Calu3 (cell line): Measurements from ENCODE around the gene ACSL4. TPM values are rescaled to one million over a fixed set of nuclear protein-coding genes. Genes with fewer than 3 reads are reported as not detected.
"Not testable (repeated sequence)": the region's sequence is repeated elsewhere in the genome, so short reads cannot be mapped to it uniquely, and the experiment has no call there.

Experiments used
- BruUV-seq: library from RNA; stranded (reverse); fragments of 400-500 nt; replicated peaks from 2 replicates; lab custom pipeline; 2021; lab: Mats Ljungman, UMichigan
- CTCF ChIA-PET: fragments of 300-600 bp; sonication (Branson Sonifier 250); formaldehyde crosslinking; loops from one replicate; lab custom pipeline; 2022; ENCODE audit warnings: antibody characterized with exemption; lab: Charles Lee
- DNase-seq: peaks from one replicate; pipeline ENCODE4 v3.0.0; 2022
- H3K27ac Mint-ChIP-seq: one replicate; pipeline ENCODE4 v1.8.0; 2022; ENCODE audit warnings: mixed read lengths; ENCODE audit not compliant: unreplicated experiment
- H3K27me3 Mint-ChIP-seq: one replicate; pipeline ENCODE4 v1.8.0; 2022; ENCODE audit warnings: mixed read lengths; ENCODE audit not compliant: unreplicated experiment
- H3K36me3 Mint-ChIP-seq: one replicate; pipeline ENCODE4 v1.8.0; 2022; ENCODE audit warnings: mild to moderate bottlenecking, moderate library complexity, mixed read lengths; ENCODE audit not compliant: insufficient read depth, unreplicated experiment
- H3K4me1 Mint-ChIP-seq: one replicate; pipeline ENCODE4 v1.8.0; 2022; ENCODE audit warnings: mild to moderate bottlenecking, low read depth, mixed read lengths; ENCODE audit not compliant: unreplicated experiment
- H3K4me3 Mint-ChIP-seq: one replicate; pipeline ENCODE4 v1.8.0; 2022; ENCODE audit warnings: mild to moderate bottlenecking, low read depth, moderate library complexity, mixed read lengths; ENCODE audit not compliant: unreplicated experiment
- H3K9me3 Mint-ChIP-seq: one replicate; pipeline ENCODE4 v1.8.0; 2022; ENCODE audit warnings: low read depth, mixed read lengths; ENCODE audit not compliant: unreplicated experiment
- intact Hi-C: fragments of 100-400 bp; cut with micrococcal nuclease; formaldehyde crosslinking; loops from one replicate; pipeline ENCODE4 v1.10.0; 2022; ENCODE audit not compliant: unreplicated experiment
- total RNA-seq: library from RNA; stranded (reverse); gene quantifications from 2 replicates; pipeline ENCODE4 v1.2.3, GENCODE V29; 2022
- TF ChIP-seq, protein P1 (sequence below): fragments of 200-600 bp; IDR thresholded peaks from one replicate; pipeline ENCODE4 v1.8.0; 2022; ENCODE audit warnings: antibody characterized with exemption; ENCODE audit not compliant: unreplicated experiment

The ACSL4 gene
- total RNA-seq, 1 experiment from 2014 or later = 64.8 TPM

DNA sequence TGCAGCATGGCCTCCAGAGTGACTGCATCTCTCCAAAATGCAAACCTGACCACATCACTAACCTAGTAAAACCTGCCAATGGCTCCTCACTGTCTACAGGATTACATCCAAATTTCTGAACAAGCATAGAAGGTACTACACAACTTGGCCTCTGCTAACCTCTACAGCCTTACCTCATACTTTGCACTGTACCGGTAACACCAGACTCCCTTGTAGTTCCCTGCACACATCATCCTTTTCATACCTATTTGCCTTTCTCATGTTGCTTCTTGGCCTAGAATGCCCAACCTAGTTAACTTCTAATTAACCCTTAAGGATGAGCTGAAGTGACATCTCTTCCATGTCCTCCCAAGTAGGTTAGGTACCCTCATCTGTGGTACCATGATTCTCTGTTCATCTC, 74.7 kb downstream of the ACSL4 start:
- Mint-ChIP-seq H3K9me3 (peaks cover 3% of the 10 kb centered on the region), H3K36me3 (peaks cover 6% of the 10 kb centered on the region), H3K27me3 (no peaks in the 10 kb centered on the region), H3K4me1 (no peaks in the 10 kb centered on the region), H3K4me3 (no peak overlapping the region), H3K27ac (no peak overlapping the region)
- intact Hi-C loops = no loop called here
- BruUV-seq = no TSS peak
- TF ChIP-seq, protein P1, sequence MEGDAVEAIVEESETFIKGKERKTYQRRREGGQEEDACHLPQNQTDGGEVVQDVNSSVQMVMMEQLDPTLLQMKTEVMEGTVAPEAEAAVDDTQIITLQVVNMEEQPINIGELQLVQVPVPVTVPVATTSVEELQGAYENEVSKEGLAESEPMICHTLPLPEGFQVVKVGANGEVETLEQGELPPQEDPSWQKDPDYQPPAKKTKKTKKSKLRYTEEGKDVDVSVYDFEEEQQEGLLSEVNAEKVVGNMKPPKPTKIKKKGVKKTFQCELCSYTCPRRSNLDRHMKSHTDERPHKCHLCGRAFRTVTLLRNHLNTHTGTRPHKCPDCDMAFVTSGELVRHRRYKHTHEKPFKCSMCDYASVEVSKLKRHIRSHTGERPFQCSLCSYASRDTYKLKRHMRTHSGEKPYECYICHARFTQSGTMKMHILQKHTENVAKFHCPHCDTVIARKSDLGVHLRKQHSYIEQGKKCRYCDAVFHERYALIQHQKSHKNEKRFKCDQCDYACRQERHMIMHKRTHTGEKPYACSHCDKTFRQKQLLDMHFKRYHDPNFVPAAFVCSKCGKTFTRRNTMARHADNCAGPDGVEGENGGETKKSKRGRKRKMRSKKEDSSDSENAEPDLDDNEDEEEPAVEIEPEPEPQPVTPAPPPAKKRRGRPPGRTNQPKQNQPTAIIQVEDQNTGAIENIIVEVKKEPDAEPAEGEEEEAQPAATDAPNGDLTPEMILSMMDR = no peak
- no peak for DNase-seq
- CTCF ChIA-PET = no interaction called here

DNA sequence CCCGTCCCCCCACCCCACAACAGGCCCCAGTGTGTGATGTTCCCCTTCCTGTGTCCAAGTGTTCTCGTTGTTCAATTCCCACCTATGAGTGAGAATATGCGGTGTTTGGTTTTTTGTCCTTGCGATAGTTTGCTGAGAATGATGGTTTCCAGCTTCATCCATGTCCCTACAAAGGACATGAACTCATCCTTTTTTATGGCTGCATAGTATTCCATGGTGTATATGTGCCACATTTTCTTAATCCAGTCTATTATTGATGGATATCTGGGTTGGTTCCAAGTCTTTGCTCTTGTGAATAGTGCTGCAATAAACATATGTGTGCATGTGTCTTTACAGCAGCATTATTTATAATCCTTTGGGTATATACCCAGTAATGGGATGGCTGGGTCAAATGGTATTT, 75.7 kb downstream of the ACSL4 start:
- H3K27me3 Mint-ChIP-seq, H3K36me3 Mint-ChIP-seq, BruUV-seq, intact Hi-C loops, H3K4me3 Mint-ChIP-seq, H3K4me1 Mint-ChIP-seq, DNase-seq, CTCF ChIA-PET, H3K9me3 Mint-ChIP-seq, H3K27ac Mint-ChIP-seq: not testable (repeated sequence)

DNA sequence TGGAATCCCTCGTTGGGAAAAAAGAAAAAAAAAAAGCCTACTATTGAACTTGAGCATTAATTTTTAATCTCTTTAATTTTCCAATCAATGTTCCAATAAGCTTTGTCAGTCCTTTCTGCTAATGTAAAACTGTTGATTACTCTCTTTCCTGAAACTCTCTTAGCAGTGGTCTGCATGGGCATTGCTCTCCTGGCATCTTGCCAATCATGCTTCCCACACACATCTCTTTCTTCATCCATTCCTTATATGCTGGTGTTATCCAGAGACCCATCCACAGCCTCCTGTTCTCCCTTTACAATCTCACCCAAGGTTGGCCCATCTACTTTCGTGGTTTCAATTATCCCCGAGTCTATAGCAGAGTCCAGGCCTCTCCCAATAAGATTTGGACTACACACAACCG, 76.3 kb downstream of the ACSL4 start:
- H3K9me3 Mint-ChIP-seq = peaks cover 3% of the 10 kb centered on the region
- no peak for DNase-seq
- CTCF ChIA-PET = no interaction called here
- no TSS peak for BruUV-seq
- TF ChIP-seq, protein P1 = no peak
- H3K27me3 Mint-ChIP-seq = no peaks in the 10 kb centered on the region
- H3K4me3 Mint-ChIP-seq = no peak overlapping the region
- no peak overlapping the region for H3K27ac Mint-ChIP-seq
- H3K4me1 Mint-ChIP-seq = no peaks in the 10 kb centered on the region
- intact Hi-C loops = no loop called here
- H3K36me3 Mint-ChIP-seq = peaks cover 6% of the 10 kb centered on the region

DNA sequence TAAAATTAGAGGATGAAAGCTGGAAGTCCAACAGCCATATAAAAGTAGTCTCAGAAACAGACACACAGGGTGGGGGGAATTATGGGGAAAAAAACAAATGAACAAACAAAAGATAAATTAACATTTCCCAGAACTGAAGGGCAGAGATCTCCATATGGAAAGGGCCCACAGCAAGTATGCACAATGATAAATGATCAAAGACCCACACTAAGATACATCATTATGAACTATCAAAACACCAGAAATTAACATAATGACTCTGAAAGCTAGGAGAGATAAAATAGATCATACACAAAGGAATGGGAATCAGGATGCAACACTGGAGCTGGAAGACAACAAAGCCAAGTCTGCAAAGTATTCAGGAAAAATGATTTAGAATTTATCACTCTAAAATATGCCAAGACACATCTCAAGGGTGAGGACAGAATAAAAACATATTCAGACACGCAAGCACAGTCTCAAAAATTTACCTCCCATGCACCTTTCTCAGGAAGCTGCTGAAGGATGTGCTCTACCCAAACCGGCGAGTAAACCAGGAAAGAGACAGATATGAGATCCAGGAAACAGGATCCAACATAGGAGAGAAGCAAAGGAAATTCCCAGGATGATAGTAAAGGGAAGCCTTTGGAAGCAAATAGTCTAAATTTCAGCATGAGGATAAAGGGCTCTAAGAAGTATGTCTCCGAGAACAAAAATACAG, 77.4 kb downstream of the ACSL4 start:
- H3K4me1 Mint-ChIP-seq = no peaks in the 10 kb centered on the region
- CTCF ChIA-PET = no interaction called here
- no peak overlapping the region for H3K4me3 Mint-ChIP-seq
- intact Hi-C loops = no loop called here
- H3K9me3 Mint-ChIP-seq = peaks cover 3% of the 10 kb centered on the region
- H3K36me3 Mint-ChIP-seq = peaks cover 6% of the 10 kb centered on the region
- no peaks in the 10 kb centered on the region for H3K27me3 Mint-ChIP-seq
- no TSS peak for BruUV-seq
- no peak for DNase-seq
- TF ChIP-seq, protein P1 = no peak
- no peak overlapping the region for H3K27ac Mint-ChIP-seq

DNA sequence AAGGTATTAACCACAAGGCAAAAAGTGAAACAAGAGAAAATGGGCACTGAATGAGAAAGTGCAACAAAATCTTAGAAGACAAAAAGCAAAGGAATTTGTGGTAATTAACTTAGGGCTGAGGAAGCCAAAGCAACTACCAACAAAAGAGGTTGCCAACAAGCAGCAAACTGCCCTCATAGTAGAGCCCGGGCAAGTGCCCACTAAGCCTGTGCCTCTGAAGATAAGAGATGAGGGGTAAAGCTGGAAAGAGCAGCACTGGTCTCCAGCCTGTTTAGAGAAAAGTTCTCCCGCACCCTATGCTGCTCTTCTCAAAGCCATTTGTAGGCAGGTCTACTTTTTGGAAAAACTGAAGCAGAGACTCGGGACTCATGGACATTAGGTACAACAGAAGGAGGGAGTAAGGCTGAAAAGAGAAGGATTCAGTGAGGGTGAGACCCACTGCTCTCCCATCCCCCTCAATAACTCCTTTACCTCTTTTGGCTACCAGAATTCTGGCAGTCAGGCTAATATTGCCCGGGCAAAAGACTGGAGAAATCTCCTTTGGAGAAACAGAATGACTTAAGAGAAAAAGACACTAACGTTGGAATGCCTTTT, 78.4 kb downstream of the ACSL4 start:
- Mint-ChIP-seq H3K4me3 (no peak overlapping the region), H3K36me3 (peaks cover 6% of the 10 kb centered on the region), H3K4me1 (no peaks in the 10 kb centered on the region), H3K9me3 (peaks cover 3% of the 10 kb centered on the region), H3K27me3 (no peaks in the 10 kb centered on the region), H3K27ac (no peak overlapping the region)
- TF ChIP-seq, protein P1 = no peak
- BruUV-seq = no TSS peak
- intact Hi-C loops = no loop called here
- CTCF ChIA-PET = no interaction called here
- DNase-seq = no peak

DNA sequence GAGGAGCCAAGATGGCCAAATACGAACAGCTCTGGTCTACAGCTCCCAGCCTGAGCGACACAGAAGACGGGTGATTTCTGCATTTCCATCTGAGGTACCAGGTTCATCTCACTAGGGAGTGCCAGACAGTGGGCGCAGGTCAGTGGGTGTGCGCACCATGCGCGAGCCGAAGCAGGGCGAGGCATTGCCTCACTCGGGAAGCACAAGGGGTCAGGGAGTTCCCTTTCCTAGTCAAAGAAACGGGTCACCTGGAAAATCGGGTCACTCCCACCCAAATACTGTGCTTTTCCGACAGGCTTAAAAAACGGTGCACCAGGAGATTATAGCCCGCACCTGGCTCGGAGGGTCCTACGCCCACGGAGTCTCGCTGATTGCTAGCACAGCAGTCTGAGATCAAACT, 88.4 kb downstream of the ACSL4 start:
- H3K4me3 Mint-ChIP-seq, DNase-seq, H3K4me1 Mint-ChIP-seq, CTCF ChIA-PET, H3K27me3 Mint-ChIP-seq, BruUV-seq, H3K36me3 Mint-ChIP-seq, H3K9me3 Mint-ChIP-seq, intact Hi-C loops, H3K27ac Mint-ChIP-seq: not testable (repeated sequence)
